ENCODE data around the gene COG3.
A peak's percentile ranks its signal among the peaks of the same experiment; 100 is the strongest.

Gene COG3

GRCh38 chr13:45464141-45464686 is 525 bp upstream of the COG3 start:
- Histone ChIP-seq H3K27ac (ENCODE audit: insufficient read depth in 1 of 2, low read depth in 1 of 2, low read length in 2 of 2, poor library complexity in 1 of 2, severe bottlenecking in 2 of 2) (peak overlapping the region; percentile 79 to 89), H3K27me3 (replicated peaks in 2 of 5; ENCODE audit: control insufficient read depth in 4 of 5, insufficient read depth in 5 of 5, low read length in 4 of 5) (no peaks in the 10 kb centered on the region), H3K4me1 (ENCODE audit: control extremely low read depth in 1 of 4, control insufficient read depth in 4 of 4, insufficient read depth in 4 of 4, low read length in 3 of 4) (peaks cover 28 to 58% (median 44%) of the 10 kb centered on the region in 4 experiments), H3K36me3 (ENCODE audit: control insufficient read depth in 4 of 4, insufficient read depth in 4 of 4, low read length in 3 of 4) (peaks cover 0 to 2% (median 0%) of the 10 kb centered on the region in 4 experiments), H3K9me3 (ENCODE audit: control extremely low read depth in 1 of 5, control insufficient read depth in 4 of 5, insufficient read depth in 2 of 5, low read depth in 1 of 5, low read length in 4 of 5) (peaks cover 0 to 5% (median 0%) of the 10 kb centered on the region in 5 experiments), H3K4me3 (ENCODE audit: control insufficient read depth in 1 of 7, extremely low read depth in 1 of 7, insufficient read depth in 4 of 7, low read depth in 2 of 7, low read length in 6 of 7) (peak overlapping the region; percentile 39 to 99 (median 95))
- ChIA-PET POLR2A (interaction anchor here (0.6 kb wide), 1 partner anchor 17 kb away, joined by 3 read pairs; no protein-coding TSS in a partner anchor), CTCF (interaction anchor here (0.8 to 1.6 kb wide), 5 partner anchors 14 to 70 kb away, joined by 3 to 5 read pairs (median 3); no protein-coding TSS in a partner anchor)
- no peak for DNase-seq
- WGBS (ENCODE audit: insufficient coverage): 93% methylated on average over 8 of the region's 9 CpGs

GRCh38 chr13:45466359-45466758 is 1.6 kb downstream of the COG3 start:
- CTCF ChIA-PET: interaction anchor here (1.7 kb wide), 1 partner anchor 95 kb away, joined by 6 read pairs; no protein-coding TSS in a partner anchor
- no peak overlapping the region for H3K27ac ChIP-seq (ENCODE audit: insufficient read depth in 1 of 2, low read depth in 1 of 2, low read length in 2 of 2, poor library complexity in 1 of 2, severe bottlenecking in 2 of 2)
- POLR2A ChIA-PET: no interaction called here
- H3K4me1 ChIP-seq (ENCODE audit: control extremely low read depth in 1 of 4, control insufficient read depth in 4 of 4, insufficient read depth in 4 of 4, low read length in 3 of 4): peaks cover 31 to 59% (median 44%) of the 10 kb centered on the region in 4 experiments
- no peaks in the 10 kb centered on the region for H3K9me3 ChIP-seq (ENCODE audit: control extremely low read depth in 1 of 5, control insufficient read depth in 4 of 5, insufficient read depth in 2 of 5, low read depth in 1 of 5, low read length in 4 of 5)
- H3K36me3 ChIP-seq (ENCODE audit: control insufficient read depth in 4 of 4, insufficient read depth in 4 of 4, low read length in 3 of 4): peaks cover 0 to 2% (median under 1%) of the 10 kb centered on the region in 4 experiments
- WGBS (ENCODE audit: insufficient coverage): 90% methylated on average over 3 of the region's 4 CpGs
- DNase-seq: no peak
- no peaks in the 10 kb centered on the region for H3K27me3 ChIP-seq (replicated peaks in 2 of 5; ENCODE audit: control insufficient read depth in 4 of 5, insufficient read depth in 5 of 5, low read length in 4 of 5)
- H3K4me3 ChIP-seq (ENCODE audit: control insufficient read depth in 1 of 7, extremely low read depth in 1 of 7, insufficient read depth in 4 of 7, low read depth in 2 of 7, low read length in 6 of 7): peak overlapping the region in 5 of 7 experiments; percentile 8 to 99 (median 97)

- Histone ChIP-seq H3K4me1 (ENCODE audit: control extremely low read depth in 1 of 4, control insufficient read depth in 4 of 4, insufficient read depth in 4 of 4, low read length in 3 of 4) (peaks cover 31 to 51% (median 41%) of the 10 kb centered on the region in 4 experiments), H3K27me3 (replicated peaks in 2 of 5; ENCODE audit: control insufficient read depth in 4 of 5, insufficient read depth in 5 of 5, low read length in 4 of 5) (no peaks in the 10 kb centered on the region), H3K9me3 (ENCODE audit: control extremely low read depth in 1 of 5, control insufficient read depth in 4 of 5, insufficient read depth in 2 of 5, low read depth in 1 of 5, low read length in 4 of 5) (no peaks in the 10 kb centered on the region), H3K36me3 (ENCODE audit: control insufficient read depth in 4 of 4, insufficient read depth in 4 of 4, low read length in 3 of 4) (peaks cover 0 to 2% (median under 1%) of the 10 kb centered on the region in 4 experiments), H3K27ac (ENCODE audit: insufficient read depth in 1 of 2, low read depth in 1 of 2, low read length in 2 of 2, poor library complexity in 1 of 2, severe bottlenecking in 2 of 2) (no peak overlapping the region), H3K4me3 (ENCODE audit: control insufficient read depth in 1 of 7, extremely low read depth in 1 of 7, insufficient read depth in 4 of 7, low read depth in 2 of 7, low read length in 6 of 7) (peak overlapping the region in 1 of 7 experiments; percentile 9)
- CTCF ChIA-PET: interaction anchor here (0.6 to 1.6 kb wide), 3 partner anchors 19 to 428 kb away, joined by 3 to 4 read pairs (median 3); no protein-coding TSS in a partner anchor
- WGBS (ENCODE audit: insufficient coverage): no CpG with 5 or more reads among the region's 1 CpG
- POLR2A ChIA-PET: no interaction called here
- peak in 2 of 3 donors; percentile 27 to 45 for DNase-seq
These were observed 3.9 kb downstream of the COG3 start for GRCh38 chr13:45468635-45469034.

GRCh38 chr13:45472171-45472705 is 7.5 kb downstream of the COG3 start:
- H3K4me3 ChIP-seq (ENCODE audit: control insufficient read depth in 1 of 7, extremely low read depth in 1 of 7, insufficient read depth in 4 of 7, low read depth in 2 of 7, low read length in 6 of 7): no peak overlapping the region
- no peaks in the 10 kb centered on the region for H3K9me3 ChIP-seq (ENCODE audit: control extremely low read depth in 1 of 5, control insufficient read depth in 4 of 5, insufficient read depth in 2 of 5, low read depth in 1 of 5, low read length in 4 of 5)
- no peak overlapping the region for H3K27ac ChIP-seq (ENCODE audit: insufficient read depth in 1 of 2, low read depth in 1 of 2, low read length in 2 of 2, poor library complexity in 1 of 2, severe bottlenecking in 2 of 2)
- CTCF ChIA-PET: interaction anchor here (0.7 to 1.6 kb wide), 3 partner anchors 9 to 101 kb away, joined by 3 to 5 read pairs (median 3); no protein-coding TSS in a partner anchor
- POLR2A ChIA-PET: no interaction called here
- peaks cover 0 to 8% (median 5%) of the 10 kb centered on the region in 4 experiments for H3K36me3 ChIP-seq (ENCODE audit: control insufficient read depth in 4 of 4, insufficient read depth in 4 of 4, low read length in 3 of 4)
- H3K27me3 ChIP-seq (replicated peaks in 2 of 5; ENCODE audit: control insufficient read depth in 4 of 5, insufficient read depth in 5 of 5, low read length in 4 of 5): no peaks in the 10 kb centered on the region
- DNase-seq: no peak
- H3K4me1 ChIP-seq (ENCODE audit: control extremely low read depth in 1 of 4, control insufficient read depth in 4 of 4, insufficient read depth in 4 of 4, low read length in 3 of 4): peaks cover 15 to 27% (median 19%) of the 10 kb centered on the region in 4 experiments

GRCh38 chr13:45473627-45474026 is 8.9 kb downstream of the COG3 start:
- H3K9me3 ChIP-seq (ENCODE audit: control extremely low read depth in 1 of 5, control insufficient read depth in 4 of 5, insufficient read depth in 2 of 5, low read depth in 1 of 5, low read length in 4 of 5): no peaks in the 10 kb centered on the region
- H3K4me1 ChIP-seq (ENCODE audit: control extremely low read depth in 1 of 4, control insufficient read depth in 4 of 4, insufficient read depth in 4 of 4, low read length in 3 of 4): peaks cover 5 to 13% (median 7%) of the 10 kb centered on the region in 4 experiments
- ChIA-PET CTCF (interaction anchor here (0.6 to 2.1 kb wide), 10 partner anchors 9 to 269 kb away, joined by 3 to 9 read pairs (median 3); no protein-coding TSS in a partner anchor), POLR2A (interaction anchor here (0.6 to 1.1 kb wide), 3 partner anchors 9 to 142 kb away, joined by 3 to 6 read pairs (median 5); no protein-coding TSS in a partner anchor)
- H3K27ac ChIP-seq (ENCODE audit: insufficient read depth in 1 of 2, low read depth in 1 of 2, low read length in 2 of 2, poor library complexity in 1 of 2, severe bottlenecking in 2 of 2): no peak overlapping the region
- 75% methylated on average over 2 of the region's 2 CpGs for WGBS (ENCODE audit: insufficient coverage)
- no peaks in the 10 kb centered on the region for H3K27me3 ChIP-seq (replicated peaks in 2 of 5; ENCODE audit: control insufficient read depth in 4 of 5, insufficient read depth in 5 of 5, low read length in 4 of 5)
- DNase-seq: peak; percentile 35 to 66 (median 59)
- peaks cover 0 to 15% (median 5%) of the 10 kb centered on the region in 4 experiments for H3K36me3 ChIP-seq (ENCODE audit: control insufficient read depth in 4 of 4, insufficient read depth in 4 of 4, low read length in 3 of 4)
- no peak overlapping the region for H3K4me3 ChIP-seq (ENCODE audit: control insufficient read depth in 1 of 7, extremely low read depth in 1 of 7, insufficient read depth in 4 of 7, low read depth in 2 of 7, low read length in 6 of 7)

- H3K4me3 ChIP-seq (ENCODE audit: control insufficient read depth in 1 of 7, extremely low read depth in 1 of 7, insufficient read depth in 4 of 7, low read depth in 2 of 7, low read length in 6 of 7): no peak overlapping the region
- 83% methylated on average over 2 of the region's 3 CpGs for WGBS (ENCODE audit: insufficient coverage)
- H3K27ac ChIP-seq (ENCODE audit: insufficient read depth in 1 of 2, low read depth in 1 of 2, low read length in 2 of 2, poor library complexity in 1 of 2, severe bottlenecking in 2 of 2): no peak overlapping the region
- H3K36me3 ChIP-seq (ENCODE audit: control insufficient read depth in 4 of 4, insufficient read depth in 4 of 4, low read length in 3 of 4): peaks cover 4 to 21% (median 10%) of the 10 kb centered on the region in 4 experiments
- DNase-seq: no peak
- H3K27me3 ChIP-seq (replicated peaks in 2 of 5; ENCODE audit: control insufficient read depth in 4 of 5, insufficient read depth in 5 of 5, low read length in 4 of 5): no peaks in the 10 kb centered on the region
- H3K4me1 ChIP-seq (ENCODE audit: control extremely low read depth in 1 of 4, control insufficient read depth in 4 of 4, insufficient read depth in 4 of 4, low read length in 3 of 4): peaks cover 0 to 5% (median 4%) of the 10 kb centered on the region in 4 experiments
- CTCF ChIA-PET: interaction anchor here (0.5 to 2.1 kb wide), 11 partner anchors 8 to 179 kb away, joined by 3 to 9 read pairs (median 3); no protein-coding TSS in a partner anchor
- POLR2A ChIA-PET: no interaction called here
- H3K9me3 ChIP-seq (ENCODE audit: control extremely low read depth in 1 of 5, control insufficient read depth in 4 of 5, insufficient read depth in 2 of 5, low read depth in 1 of 5, low read length in 4 of 5): no peaks in the 10 kb centered on the region
These were observed 10.1 kb downstream of the COG3 start for GRCh38 chr13:45474584-45475454.
